ENCODE data around the gene RTN4RL1.
"Not testable (repeated sequence)": the region's sequence is repeated elsewhere in the genome, so short reads cannot be mapped to it uniquely, and the experiment has no call there.

Gene RTN4RL1

DNA sequence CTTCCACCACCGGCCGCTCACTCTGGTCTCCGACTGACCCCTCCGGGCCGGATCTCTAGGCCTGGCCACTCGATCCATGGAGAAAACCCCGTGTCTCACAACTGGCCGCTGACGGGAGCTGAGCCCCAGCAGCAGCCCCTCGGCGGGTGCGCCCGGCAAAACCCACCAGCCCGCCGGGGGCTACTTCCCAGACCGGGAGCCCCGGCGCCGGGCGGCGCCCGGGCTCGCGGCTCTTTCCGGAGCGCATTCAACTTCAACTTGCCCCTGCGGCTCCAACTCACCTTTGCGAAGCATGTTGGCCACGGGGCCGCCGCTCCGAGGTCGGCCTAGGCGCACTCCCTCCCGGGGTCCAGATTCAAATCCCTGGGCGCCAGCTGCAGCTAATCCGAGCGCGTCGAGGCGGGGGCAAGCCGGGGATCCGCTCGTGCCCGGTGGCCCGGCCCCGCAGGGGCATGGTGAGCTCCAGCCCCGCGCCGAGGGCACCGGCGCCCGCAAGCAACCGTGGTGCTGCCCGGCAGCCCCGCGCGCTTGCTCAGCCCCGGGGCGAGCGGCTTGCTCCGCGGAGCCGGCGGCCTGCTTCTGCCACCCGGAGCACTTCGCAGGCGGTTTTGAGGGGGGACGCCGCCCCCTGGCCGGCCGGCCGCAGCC, 438 bp downstream of the RTN4RL1 start:
- no peak for DNase-seq

DNA sequence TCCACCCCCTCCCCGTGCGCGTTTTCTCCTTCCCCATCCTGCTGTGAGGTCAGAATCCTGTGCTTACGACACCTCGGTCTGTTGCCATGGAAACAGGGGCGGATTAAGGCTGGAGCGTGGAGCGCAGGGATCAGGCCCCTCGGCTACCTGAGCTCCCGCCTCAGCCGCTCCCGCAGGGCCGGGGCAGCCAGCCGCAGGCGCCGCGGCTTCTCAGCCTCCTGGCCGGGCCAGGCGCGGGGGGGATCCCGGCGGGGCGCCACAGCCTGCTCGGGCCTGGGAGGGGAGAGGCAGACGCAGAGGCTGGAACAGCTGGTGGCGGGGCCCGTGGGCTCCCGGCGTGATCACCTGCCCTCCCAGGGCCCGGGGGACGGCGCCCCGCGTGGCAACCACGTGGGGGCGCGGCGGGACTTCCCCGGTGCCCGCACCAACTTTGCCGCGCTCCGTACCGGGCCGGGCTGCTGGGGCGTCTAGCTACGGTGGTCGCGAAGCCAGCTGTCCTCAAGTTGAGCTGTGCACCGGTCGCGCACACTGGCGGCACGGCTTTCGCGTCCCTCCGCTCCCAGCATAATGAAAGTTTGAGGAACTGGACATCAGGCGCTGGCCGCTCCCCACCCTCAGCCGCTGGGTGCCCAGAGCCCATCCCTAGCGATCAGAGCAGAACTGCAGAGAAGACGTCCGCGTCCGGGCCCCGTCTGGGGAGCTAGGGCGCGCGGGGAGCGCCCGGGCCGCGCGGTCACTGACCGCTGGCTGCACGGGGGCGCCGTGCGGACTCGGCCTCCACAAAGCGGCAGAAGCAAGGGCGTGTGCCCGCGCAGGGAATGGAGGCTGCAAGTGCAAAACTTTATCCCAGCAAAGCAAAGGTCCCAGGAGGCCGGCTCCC, 1.2 kb downstream of the RTN4RL1 start:
- peak in 1 of 2 experiments; percentile 30 for DNase-seq

DNA sequence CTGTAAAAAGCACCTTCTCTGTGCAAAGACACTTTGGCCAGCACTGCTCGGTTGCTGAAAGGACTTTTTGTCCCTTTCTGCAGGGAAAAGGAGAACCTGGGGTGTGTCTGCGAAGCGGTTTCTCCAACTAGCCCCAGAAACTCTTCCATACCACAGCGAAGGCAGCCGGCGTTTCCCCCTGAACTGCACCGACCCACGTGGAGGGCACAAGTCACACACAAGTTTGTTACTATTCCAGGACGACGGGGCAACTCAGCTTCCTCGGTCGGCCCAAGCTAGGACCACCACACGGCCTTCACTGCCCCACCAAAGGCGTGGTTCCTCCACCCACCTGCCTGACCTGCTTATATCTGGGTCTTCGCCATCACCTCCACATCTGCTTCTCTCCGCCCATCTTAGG, 1.9 kb downstream of the RTN4RL1 start:
- no peak for DNase-seq

DNA sequence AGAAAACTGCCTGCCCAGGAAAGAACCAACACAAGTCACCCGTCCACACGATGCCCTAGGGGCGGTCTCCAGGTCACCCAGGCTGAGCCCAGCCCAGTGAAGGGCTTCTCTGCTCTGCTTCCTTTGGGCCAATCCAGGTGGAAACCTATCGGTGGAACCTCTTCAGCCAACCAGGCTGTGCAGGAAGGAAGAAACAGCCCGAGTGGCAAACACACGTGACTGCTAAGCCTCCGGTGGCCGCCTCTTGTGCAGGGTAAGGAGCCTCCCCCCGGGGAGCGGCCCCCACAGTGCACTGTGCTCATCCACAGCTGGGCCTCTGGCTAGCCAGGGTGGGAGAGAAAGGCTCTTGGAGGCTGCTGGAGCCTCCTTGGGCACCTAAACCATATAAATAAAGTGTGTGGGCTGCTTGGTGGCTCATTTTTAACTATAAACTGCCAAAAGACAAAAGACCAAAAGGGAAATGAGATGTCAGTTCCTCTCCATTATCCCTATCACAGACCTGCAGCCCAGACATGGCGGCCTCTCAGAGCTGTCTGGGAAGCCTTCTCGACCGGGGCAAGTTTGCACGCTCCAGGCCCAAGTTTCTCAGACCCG, 2.4 kb downstream of the RTN4RL1 start:
- no peak for DNase-seq

DNA sequence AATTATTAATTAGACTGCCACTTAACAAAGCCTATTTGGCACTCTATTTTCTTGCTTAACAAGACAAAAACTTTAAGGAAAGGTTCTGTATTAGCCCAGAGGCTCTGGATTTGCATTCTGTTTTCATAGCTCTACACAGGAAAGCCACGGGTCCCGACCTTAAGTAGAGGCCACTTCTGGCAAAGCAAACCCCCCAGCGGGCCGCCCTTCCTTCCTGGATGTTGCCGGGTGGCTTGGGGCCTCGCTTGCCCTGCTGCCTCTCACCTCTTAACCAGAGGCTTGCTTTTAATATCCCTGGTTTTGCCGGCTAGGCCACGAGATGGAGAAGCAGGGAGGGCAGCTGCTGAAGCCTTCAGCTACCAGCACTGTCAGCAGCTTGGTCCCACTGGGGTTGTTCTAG, 4.4 kb downstream of the RTN4RL1 start:
- no peak for DNase-seq

DNA sequence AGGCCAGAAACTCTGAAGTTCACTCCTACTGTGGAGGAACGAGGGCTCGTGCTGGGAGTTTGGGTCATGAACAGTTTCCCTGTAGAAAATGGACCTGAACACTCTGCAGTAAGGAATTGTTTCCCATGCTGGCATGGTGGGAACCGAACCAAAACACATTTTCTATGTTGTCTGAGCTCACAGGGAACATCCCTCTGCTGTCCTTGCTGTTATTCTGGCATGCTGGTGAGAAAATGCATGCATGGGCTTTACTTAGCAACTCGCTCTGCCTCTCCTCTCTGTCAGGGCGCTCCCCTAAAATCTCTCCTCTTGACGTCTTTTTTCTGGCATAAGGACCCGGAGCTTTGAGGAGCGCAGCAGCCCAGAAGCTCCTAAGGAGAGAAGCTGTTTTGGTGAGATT, 5.4 kb downstream of the RTN4RL1 start:
- no peak for DNase-seq

DNA sequence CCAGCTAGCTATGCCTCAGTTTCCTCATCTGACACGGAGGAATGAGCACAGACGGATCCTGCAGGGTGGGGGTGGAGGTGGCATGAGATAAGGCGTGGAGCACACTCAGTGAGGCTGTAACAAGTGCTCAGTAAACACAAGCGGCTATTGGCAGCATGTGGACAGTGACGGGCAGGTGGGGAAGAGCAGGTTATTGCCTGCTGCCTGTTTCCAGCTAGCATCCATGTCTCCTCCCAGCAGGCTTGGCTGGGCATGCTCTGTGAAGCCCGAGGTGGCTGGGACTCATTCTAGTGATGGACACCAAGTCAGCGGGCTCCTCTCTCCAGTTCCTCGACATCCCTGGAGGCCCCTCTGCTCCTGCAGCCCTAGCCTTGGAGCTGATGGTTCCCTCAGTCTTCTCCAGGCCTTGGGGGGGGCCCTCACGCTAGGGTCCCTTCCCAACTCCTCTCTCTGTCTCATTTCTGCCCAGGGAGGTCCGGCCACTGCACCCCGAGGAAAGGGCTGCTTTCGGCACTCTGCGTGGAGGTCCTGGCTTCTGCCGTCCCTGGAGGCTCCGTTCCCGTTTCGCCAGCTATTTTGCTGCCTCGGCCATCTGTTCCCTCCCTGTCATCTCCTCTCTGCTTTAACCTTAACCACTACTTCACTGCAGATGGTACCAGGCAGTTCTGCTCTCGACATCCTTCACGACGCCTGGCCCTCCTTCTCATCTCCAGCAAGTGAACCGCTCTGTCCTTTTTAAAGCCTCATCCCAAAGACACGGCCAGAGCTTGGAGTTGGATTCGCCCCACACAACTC, 6.2 kb downstream of the RTN4RL1 start:
- no peak for DNase-seq

DNA sequence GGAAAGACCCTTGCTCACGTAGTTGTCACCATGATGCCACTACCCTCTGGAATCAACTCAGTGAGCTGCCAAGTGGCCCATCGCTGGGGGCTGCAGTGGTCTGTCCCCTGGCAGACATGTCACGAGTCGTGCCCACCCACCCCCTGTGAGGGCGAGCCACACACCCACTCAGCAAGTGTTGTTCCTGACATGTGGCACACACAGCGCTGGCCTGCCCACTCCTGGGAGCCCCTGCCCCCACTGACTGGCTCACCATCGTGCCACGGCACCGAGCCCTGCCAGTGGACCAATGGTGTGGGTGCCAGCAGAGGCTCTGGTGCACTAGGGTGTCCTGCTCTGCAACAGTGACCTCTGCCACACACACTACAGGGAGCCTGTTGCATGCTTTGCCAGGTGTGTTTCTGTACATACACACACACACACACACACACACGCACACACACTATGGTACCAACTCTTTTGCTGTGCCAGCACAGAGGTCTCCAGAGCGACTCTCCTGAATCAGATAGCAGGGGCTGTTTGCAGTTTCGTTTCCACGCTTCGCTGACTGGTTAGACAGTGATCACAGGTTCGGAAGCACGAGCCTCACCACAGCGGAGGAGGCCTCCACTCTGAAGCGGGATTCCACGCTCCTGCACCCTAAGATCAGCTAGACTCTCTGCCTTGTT, 7.7 kb downstream of the RTN4RL1 start:
- no peak for DNase-seq

DNA sequence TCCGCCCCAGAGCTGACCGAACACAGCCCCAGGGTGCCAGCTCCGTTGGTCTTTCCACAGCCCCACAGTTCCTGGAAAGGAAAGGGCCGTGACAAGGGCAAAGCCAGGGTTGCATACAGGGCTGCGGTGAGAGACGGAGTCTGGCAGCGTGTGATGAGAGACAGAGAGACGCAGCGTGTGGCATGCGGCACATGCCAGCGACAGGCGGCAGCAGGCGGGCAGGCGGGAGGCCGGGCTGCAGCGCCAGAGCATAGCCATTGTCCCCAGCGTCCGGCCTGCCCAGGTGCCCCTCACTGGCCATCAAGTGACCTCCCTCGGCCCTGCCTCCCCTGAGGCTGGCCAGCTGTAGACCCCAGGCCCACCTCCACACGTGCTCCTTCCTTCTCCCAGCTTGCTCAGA, 8.6 kb downstream of the RTN4RL1 start:
- no peak for DNase-seq

DNA sequence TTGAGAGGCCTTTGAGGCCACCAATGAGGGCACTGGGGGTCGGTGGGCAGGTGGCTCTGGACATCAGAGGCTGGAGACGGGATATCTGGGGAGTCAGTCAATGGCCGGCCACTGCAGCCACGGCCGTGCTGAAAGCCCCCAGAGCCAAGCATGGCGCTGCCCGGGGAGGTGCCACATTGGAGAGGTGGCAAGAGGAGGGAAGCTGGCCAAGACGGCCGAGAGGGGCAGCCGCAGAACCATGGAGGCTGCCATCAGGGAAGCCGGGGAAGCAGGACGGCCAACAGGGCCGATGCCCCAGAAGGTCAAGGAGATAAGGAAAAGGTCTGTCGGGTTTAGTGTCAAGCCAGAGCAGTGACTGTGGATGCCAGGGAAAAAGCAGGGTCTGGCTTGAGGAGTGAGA, 9.8 kb downstream of the RTN4RL1 start:
- no peak for DNase-seq

DNA sequence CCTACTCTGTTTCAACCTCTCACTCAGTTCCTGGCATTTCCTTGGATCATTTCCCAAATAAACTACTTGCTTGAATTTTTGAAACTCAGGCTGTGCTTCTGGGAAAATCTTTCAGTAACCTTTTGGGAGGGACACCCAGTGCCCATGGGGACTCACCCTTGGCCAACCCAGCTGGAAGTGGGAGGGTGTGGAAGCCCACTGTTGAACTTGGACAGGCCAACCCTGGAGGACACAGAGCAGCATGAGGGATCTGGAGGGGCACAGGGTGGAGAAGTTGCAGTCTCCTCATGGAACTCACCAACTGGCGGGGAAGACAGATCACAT, 11.2 kb downstream of the RTN4RL1 start:
- no peak for DNase-seq

DNA sequence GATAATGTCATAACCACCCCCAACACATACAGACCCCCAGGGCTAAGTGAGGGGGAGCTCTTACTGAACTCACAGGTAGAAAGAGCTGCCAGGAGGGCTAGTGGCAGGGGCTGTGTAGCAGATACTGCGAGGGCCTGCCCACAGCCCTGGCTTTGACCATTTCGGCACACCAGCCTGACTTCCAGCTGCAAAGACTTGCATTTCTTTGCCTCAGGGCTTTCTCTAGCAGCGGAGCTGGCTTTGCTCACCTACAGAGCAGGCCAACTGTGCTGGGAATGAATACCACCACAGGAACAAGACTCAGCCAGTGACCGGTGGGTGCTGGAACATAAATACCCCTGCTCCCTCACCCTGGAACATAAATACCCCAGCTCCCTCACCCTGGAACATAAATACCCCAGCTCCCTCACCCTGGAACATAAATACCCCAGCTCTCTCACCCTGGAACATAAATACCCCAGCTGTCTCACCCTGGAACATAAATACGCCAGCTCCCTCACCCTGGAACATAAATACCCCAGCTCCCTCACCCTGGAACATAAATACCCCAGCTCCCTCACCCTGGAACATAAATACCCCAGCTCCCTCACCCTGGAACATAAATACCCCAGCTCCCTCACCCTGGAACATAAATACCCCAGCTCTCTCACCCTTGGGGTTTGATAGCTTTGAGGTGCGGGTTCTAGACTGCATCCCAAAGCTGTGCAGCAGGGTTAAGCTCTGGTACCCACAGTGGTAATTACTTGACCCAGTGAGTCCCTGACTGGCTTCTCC, 11.7 kb downstream of the RTN4RL1 start:
- DNase-seq = not testable (repeated sequence)

DNA sequence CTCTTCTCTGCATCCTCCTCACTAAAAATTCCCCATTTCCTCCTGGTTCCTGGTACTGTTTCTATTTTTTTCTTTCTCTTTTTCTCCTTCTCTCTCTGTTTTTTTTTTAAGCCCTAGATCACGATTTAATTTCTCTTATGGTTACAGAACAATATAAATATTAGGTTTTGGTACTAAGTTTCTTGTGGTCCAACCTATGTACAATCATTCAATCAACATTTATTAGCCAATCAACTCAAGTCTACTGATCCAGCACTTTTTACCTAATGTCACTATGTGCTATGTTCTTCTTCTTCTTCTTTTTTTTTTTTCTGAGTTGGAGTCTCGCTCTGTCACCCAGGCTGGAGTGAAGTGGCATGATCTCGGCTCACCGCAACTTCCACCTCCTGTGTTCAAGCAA, 12.6 kb downstream of the RTN4RL1 start:
- no peak for DNase-seq

DNA sequence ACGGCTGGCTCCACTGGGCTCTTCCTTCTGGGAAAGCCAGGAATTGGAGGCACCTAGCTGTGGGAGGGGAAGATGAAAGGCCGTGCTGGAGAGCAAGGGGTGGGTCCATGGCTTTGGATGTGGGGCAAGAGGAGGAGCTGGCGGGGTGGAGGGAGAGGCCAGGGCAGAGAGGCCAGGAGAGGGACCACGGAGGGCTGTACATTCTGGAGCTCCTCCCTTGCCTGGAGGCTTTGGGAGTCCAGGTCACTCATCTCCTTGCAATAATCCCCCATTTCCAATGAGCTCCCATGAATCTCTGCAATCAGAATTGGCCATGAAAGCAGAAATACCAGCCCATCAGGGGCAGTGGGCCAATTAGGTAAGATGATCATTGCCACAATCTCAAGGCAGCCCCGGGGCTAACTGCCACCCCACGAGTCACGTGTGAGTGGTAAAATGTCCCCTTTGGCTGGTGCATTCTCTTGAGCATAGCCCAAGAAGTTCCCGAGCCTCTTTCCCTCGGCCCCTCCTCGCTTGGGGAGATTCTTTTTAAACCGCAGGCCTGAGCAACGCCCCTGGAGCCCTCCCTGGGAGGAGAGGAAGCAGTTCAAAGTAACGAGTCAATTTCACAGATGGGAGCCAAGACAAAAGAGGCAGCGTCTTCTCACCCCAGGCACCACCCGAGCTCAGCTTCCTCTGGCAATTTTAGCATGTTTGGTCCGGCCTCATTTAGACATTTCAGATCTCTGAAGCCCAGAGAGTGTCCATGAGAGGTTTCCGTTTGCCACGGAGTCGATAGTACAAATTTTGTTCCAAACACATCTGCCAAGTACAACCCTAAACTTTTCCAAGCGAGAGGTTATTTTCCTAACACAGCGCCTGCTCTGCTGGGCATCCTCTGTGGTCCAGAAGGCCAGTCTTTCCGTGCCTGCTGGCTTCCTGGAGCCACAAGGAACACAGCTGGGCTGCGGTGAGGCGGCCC, 13.4 kb downstream of the RTN4RL1 start:
- no peak for DNase-seq

DNA sequence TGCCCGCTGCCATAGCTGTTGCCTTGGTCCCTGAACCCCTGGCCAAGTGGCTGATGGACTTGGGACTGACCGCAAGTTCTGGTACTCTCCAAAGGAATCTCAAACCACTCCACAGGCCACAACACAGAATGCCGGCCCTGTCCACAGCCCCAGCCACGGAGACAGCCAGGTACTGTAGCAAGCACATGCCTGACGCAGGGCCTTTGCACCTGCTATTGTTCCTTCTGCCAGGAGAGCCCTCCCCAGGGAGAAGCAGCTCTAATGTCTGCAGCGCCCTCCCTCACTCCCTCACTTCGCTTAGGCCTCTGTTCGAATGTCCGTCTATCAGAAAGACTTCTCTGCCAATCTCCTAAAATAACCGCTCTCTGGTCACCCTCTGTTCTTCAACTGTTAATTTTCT, 15.4 kb downstream of the RTN4RL1 start:
- no peak for DNase-seq

DNA sequence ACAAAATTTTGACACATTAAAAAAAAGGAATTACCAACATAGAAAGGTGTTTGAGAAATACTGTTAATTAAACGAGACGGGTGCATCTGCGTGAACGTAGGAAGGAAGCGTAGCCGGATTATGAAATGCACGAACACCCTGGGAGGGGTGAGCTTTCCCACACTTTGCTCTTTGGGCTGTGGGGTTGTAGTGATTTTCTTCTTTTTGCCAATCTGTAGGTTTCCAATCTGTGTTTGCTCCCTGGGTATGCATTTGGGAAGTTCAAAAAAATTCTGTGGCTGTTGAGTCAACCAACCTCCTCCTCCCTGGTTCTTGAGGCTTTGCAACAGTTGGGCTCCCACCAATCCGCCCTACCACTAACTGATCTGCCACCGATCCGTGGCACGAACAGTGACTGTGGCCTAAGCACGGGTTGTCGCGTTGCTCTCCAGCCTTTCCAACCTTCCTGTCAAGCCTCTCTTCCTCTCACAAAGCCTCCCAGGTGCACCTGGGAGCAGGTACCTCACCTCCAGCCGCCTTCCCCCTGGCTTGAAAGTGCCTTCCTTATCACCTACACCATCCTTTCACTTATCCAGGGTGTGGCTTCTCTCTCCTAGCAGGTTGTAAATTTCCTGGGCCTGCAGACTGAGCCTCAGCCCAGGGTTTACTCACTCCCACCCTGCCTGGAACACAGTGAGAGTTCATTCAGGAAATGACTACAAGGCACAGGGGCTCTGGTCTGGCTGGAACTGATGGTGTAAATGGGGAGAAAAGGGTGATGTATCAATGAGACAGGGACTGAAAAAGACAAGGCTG, 16.6 kb downstream of the RTN4RL1 start:
- DNase-seq = no peak

DNA sequence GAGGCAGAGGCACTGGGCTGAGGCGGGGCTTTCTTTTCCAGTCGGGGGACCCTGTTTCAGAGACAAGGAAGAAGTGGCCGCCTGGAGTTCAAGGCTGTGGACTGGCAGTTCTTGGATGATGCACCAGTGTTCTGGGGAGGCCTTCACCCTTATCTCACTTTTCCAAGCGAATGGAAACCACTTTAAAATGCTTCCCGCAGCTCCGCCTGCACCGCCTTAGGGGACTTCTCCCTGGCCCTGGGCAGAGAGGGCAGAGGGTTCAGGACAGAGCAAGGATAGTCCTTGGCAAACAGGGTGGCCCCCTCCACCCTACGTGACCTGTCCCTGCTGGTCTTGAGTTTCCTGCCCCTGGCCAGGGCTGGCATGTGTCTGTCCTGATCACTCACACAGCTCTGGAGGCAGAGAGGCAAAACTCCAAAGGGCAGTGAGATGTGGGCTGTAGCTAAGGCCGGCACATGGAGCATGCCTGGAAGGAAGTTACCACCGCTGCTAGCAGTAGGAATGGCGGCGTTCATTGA, 20.6 kb downstream of the RTN4RL1 start:
- no peak for DNase-seq

DNA sequence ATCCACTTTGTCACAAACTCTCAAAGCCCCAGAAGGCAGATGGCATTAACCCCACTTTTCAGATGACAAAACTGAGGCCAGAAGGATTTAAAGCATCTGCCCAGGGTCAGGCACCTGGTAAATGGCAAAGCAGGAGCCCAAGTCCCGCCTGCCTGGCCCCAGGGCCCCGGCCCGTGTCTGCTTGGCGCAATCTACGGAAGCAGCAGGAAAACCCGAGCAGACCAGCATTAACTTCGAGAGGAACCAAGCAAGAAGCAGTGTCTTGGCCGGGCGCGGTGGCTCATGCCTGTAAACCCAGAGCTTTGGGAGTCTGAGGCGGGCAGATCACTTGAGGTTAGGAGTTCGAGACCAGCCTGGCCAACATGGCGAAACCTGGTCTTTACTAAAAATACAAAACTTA, 21.6 kb downstream of the RTN4RL1 start:
- DNase-seq = no peak

DNA sequence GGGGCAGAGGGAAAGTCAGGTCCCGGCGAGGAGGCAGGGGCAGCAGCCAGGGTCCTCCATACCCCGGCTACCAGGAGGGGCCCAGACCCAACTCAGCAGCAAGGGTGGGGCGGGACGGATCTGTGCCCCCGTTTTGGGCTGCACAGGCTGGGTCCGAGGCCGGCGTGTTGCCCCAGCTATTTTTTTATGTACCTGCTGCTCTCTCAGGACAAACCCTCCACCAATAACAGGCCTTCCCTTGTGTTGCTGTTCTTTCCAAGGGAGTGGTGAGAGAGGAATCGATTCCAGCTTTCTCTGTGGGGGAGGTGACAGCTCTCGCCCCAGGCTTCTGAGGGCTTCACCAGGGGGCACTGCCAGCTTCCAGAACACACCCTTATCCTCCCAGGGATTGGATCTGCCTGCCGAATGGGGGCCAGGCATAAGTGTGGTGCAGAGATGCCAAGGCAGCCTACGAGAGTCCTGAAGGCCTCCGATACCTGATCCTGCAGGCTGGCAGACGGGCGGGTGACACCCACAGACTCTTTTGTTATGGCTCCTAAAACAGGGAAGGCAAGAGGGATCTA, 22.3 kb downstream of the RTN4RL1 start:
- DNase-seq = no peak
